Spinal cord (tissue), 10 donors: Measurements from ENCODE around the gene UTP3. TPM values are rescaled to one million over a fixed set of nuclear protein-coding genes. Genes with fewer than 3 reads are reported as not detected.
"Not testable (repeated sequence)": the region's sequence is repeated elsewhere in the genome, so short reads cannot be mapped to it uniquely, and the experiment has no call there.

Experiments used
- DNase-seq, 6 donors: peaks; one replicate each; pipeline versions ENCODE4 v3.0.0 to v3.0.0-alpha.2; 2013 to 2015; ENCODE audit warnings: low spot score in 6 of 6, low read depth in 4 of 6
- H3K27ac ChIP-seq: one replicate; pipeline ENCODE4 v1.5.1; 2013; ENCODE audit warnings: low read depth, low read length, control low read depth
- H3K27me3 ChIP-seq: one replicate; pipeline ENCODE4 v1.6.1; 2013; ENCODE audit warnings: low read length; ENCODE audit not compliant: control insufficient read depth, insufficient read depth
- H3K36me3 ChIP-seq: one replicate; pipeline ENCODE4 v1.6.1; 2013; ENCODE audit warnings: low read length; ENCODE audit not compliant: control insufficient read depth, insufficient read depth
- H3K4me1 ChIP-seq: one replicate; pipeline ENCODE4 v1.6.1; 2013; ENCODE audit warnings: low read length; ENCODE audit not compliant: control insufficient read depth, insufficient read depth
- H3K4me3 ChIP-seq: one replicate; pipeline ENCODE4 v1.5.1; 2013; ENCODE audit warnings: low read depth, low read length, control low read depth
- H3K9me3 ChIP-seq: one replicate; pipeline ENCODE4 v1.6.1; 2013; ENCODE audit warnings: low read length; ENCODE audit not compliant: control insufficient read depth, insufficient read depth
- WGBS: methylation state at CpG from one replicate; pipeline ENCODE4 v1.1.5; 2013; ENCODE audit warnings: missing lambda C conversion rate; ENCODE audit not compliant: insufficient coverage; 5-methylcytosine and 5-hydroxymethylcytosine counted together
- polyA plus RNA-seq, 2 donors: library from polyadenylated mRNA; unstranded; fragments of 120-200 nt; gene quantifications; one replicate each; pipeline ENCODE4 v1.2.1, GENCODE V29; 2013; ENCODE audit not compliant: insufficient read length in 2 of 2
- total RNA-seq, 2 donors: library from RNA; depleted of rRNA in 1 of 2; stranded (reverse); fragments of 120-200 nt in 1 of 2; fragments of >200 nt in 1 of 2; gene quantifications; one replicate each; pipeline versions ENCODE4 v1.2.3 to v1.2.4, GENCODE V29; 2013 to 2014
- donor health status: healthy.

Gene UTP3
- total and polyA plus RNA-seq, 4 donors, result 16.4 to 28.3 (median 20.3) TPM

DNA sequence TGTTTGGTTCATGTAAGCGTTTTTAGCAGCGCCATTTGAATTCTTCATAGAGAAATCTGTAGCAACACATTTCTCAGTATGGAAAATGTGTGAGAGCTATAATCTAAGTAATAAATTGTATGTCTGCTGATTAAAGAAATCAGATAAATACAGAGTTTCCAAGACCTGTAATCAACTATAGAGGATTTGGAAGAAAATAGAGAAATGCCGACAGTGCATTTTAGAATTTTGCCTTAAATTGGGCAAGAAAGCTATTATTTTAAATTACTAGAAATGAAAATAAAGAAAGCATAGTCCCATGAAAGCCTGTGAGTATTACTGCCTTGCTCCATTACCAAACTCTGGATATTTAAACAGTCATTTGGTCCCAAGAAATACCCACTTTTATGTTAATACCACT, 36.1 kb downstream of the UTP3 start:
- H3K4me3 ChIP-seq, result no peak overlapping the region
- H3K27ac ChIP-seq, result no peak overlapping the region
- no peaks in the 10 kb centered on the region for H3K27me3 ChIP-seq
- peaks cover 6% of the 10 kb centered on the region for H3K4me1 ChIP-seq
- no peaks in the 10 kb centered on the region for H3K9me3 ChIP-seq
- no peak for DNase-seq
- peaks cover 3% of the 10 kb centered on the region for H3K36me3 ChIP-seq
- WGBS, result no CpG with 5 or more reads among the region's 3 CpGs

DNA sequence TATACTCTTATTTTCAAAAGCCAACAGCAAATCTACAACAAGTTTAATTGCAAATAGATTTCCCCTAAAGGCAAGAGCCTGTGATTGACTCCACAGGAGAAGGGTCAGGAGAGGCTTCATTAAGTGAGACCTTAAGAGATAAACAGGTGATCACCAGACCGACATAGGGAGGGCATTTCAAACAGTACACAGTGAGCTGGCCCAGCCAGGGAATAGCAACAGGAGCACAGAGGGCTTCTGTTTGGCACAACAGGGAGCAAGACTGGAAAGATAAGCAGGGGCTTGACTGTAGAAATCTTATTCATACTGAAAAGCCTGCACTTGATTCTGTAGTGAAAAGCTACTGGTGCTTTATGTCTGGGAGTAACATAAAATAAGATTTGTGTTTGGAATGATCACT, 37.3 kb downstream of the UTP3 start:
- Histone ChIP-seq H3K4me3 (no peak overlapping the region), H3K27me3 (no peaks in the 10 kb centered on the region), H3K4me1 (peaks cover 6% of the 10 kb centered on the region), H3K27ac (no peak overlapping the region), H3K9me3 (no peaks in the 10 kb centered on the region), H3K36me3 (peaks cover 7% of the 10 kb centered on the region)
- DNase-seq, result peak in 2 of 6 donors; percentile 38 to 40
- 17% methylated on average over 1 of the region's 1 CpG for whole genome bisulfite sequencing

DNA sequence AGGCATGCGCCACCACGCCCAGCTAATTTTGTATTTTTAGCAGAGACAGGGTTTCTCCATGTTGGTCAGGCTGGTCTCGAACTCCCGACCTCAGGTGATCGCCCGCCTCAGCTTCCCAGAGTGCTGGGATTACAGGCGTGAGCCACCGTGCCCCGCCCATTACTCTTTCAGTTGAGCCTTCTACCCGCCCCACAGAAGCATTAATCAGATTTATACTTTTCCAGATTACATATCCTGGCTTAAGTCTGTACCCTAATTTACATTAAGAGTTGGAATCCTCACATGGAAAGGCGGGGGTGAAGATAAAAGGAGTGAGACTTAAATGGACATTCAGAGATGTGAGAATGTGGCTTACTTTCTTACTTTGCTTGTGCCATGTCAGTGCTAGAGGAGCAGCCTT, 38.2 kb downstream of the UTP3 start:
- DNase-seq, H3K4me1 ChIP-seq, H3K36me3 ChIP-seq, H3K27me3 ChIP-seq, H3K27ac ChIP-seq, H3K4me3 ChIP-seq, H3K9me3 ChIP-seq: not testable (repeated sequence)
- WGBS, result 98% methylated on average over 6 of the region's 11 CpGs

DNA sequence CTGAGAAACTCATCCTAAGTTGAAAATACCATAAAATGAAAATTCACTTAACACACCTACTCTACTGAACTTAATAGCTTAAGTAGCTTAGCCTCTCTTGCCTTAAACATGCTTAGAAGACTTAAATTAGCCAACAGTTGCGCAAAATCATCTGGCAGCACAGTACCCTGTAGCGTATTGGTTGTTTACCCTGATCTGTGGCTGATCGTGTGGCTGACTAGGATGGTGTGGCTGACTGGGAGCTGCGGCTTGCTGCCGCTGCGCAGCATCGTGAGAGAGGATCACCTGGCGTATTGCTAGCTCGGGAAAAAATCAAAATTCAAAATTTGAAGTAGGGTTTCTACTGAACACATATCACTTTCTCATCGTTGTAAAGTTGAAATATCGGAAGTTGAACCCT, 39.8 kb downstream of the UTP3 start:
- Histone ChIP-seq H3K4me1 (peaks cover 6% of the 10 kb centered on the region), H3K27ac (no peak overlapping the region)

DNA sequence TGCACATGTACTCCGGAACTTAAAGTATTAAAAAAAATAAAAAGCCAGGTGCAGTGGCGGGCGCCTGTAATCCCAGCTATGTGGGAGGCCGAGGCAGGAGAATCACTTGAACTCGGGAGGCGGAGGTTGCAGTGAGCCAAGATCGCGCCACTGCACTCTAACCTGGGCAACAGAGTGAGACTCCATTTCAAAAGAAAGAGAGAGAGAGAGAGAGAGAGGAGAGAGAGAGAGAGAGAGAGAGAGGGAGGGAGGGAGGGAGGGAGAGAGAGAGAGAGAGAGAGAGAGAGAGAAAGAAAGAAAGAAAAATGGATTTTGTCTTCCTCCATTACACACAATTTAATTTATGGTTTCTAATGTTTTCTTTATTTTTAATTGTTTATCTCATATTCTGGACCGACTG, 44.5 kb downstream of the UTP3 start:
- H3K4me3 ChIP-seq, H3K27me3 ChIP-seq, H3K27ac ChIP-seq, H3K4me1 ChIP-seq, DNase-seq, H3K36me3 ChIP-seq, H3K9me3 ChIP-seq: not testable (repeated sequence)
- WGBS, result no CpG with 5 or more reads among the region's 9 CpGs

More for the DNA sequence above, 39.8 kb downstream of the UTP3 start:
- Histone ChIP-seq H3K9me3 (no peaks in the 10 kb centered on the region), H3K4me3 (no peak overlapping the region), H3K36me3 (peaks cover 7% of the 10 kb centered on the region), H3K27me3 (no peaks in the 10 kb centered on the region)
- WGBS, result 100% methylated on average over 3 of the region's 11 CpGs
- no peak for DNase-seq

DNA sequence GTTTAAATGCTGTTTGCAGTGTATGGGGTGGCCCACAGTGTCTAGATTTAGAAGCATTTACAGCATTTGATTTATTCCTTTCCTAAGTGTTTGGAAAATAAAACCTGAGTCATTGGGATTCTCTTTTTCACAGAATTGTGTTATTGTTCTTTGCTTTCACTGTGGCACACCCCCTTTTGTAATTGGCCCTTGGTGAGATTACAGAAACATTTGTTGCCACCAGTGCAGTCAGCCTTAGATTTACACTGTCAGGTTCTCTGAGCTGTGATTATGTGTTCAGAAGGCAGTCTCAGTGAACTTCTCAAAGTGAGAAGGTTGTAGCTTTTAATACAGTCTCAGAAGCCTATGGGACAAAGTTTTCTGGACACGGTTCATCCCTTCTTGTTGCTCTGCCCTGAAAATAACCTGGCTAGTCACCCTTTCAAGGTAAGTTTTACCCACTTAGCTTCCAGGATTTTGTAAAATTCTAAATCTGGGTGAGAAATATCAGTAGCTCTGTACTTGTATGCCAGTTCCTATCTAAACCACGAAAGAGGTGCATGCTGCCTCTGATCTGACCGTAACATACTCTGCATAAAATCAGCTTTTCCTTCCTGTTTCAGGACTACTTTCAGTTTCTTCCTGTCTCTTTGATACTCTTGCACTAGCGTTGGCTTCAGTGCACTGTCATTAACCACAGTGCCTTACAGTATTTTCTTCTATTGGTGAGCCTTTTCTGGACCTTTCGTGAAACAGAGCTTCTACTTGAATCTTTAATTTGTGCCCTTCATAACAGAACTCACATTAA, 46.0 kb downstream of the UTP3 start:
- Histone ChIP-seq H3K27ac (peak overlapping the region; percentile 37), H3K27me3 (no peaks in the 10 kb centered on the region), H3K4me3 (peak overlapping the region; percentile 7), H3K9me3 (no peaks in the 10 kb centered on the region), H3K36me3 (peaks cover 4% of the 10 kb centered on the region), H3K4me1 (no peaks in the 10 kb centered on the region)
- peak in 1 of 6 donors; percentile 22 for DNase-seq
- 26% methylated on average over 4 of the region's 5 CpGs for WGBS

DNA sequence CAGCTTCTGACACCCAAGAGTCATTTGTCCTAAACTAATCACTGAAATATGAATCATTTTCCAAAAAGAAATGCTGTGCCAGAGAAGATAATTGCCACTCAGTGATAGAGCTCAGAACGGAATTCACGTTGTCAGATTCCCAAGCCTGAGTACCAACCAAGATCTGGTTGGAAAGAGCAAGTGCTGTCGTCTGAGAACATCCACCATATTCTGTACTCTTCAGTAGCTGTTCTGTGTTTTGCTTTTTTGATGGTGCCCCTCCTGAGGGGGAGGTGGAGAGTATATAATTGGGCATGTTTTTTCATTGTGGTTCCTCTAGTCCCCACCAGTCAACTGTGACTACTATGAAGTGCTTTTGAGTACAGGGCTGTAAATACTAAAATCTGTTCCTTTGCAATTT, 46.6 kb downstream of the UTP3 start:
- Histone ChIP-seq H3K9me3 (no peaks in the 10 kb centered on the region), H3K27ac (peak overlapping the region; percentile 34), H3K36me3 (peaks cover 1% of the 10 kb centered on the region), H3K4me3 (peak overlapping the region; percentile 7), H3K27me3 (no peaks in the 10 kb centered on the region), H3K4me1 (no peaks in the 10 kb centered on the region)
- 27% methylated on average over 2 of the region's 3 CpGs for WGBS
- no peak for DNase-seq

DNA sequence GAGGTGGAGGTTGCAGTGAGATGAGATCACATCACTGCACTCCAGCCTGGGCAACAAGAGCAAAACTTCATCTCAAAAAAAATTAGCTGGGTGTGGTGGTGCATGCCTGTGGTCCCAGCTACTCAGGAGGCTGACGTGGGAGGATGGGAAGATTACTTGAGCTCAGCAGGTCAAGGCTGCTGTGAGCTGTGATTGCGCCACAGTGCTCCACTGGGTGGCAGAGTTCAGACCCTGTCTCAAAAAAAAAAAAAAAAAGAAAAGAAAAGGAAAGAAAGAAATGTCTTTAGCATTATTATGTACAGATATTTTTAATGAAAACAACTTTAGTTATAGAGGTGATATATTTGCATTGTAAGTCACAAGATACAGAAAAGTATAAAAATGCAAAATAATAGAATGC, 47.6 kb downstream of the UTP3 start:
- H3K27me3 ChIP-seq, H3K36me3 ChIP-seq, H3K27ac ChIP-seq, H3K9me3 ChIP-seq, H3K4me3 ChIP-seq, H3K4me1 ChIP-seq: not testable (repeated sequence)
- DNase-seq, result peak in 1 of 6 donors; percentile 9
- 67% methylated on average over 1 of the region's 2 CpGs for WGBS

DNA sequence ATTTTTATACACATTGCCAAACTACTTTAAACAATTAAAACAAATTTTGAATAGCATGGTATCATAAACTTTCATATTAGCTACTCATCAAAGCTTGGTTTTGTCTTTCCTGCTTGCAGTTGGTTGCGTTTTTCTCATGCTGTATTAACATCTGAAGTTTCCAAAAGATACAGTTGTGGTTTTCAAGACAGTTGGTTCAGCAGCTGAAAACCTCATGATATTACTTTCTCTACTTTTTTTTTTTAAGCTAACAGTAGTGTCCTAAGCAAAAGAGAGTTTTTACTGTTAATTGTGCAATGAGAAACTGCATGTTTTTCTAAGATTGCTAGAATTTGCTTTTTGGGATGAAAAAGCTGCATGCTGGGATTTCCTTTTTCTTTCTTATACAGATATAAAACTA, 48.7 kb downstream of the UTP3 start:
- Histone ChIP-seq H3K4me3 (no peak overlapping the region), H3K4me1 (no peaks in the 10 kb centered on the region), H3K27me3 (no peaks in the 10 kb centered on the region), H3K27ac (no peak overlapping the region), H3K36me3 (no peaks in the 10 kb centered on the region), H3K9me3 (no peaks in the 10 kb centered on the region)
- DNase-seq, result no peak
- no CpG with 5 or more reads among the region's 1 CpG for WGBS

DNA sequence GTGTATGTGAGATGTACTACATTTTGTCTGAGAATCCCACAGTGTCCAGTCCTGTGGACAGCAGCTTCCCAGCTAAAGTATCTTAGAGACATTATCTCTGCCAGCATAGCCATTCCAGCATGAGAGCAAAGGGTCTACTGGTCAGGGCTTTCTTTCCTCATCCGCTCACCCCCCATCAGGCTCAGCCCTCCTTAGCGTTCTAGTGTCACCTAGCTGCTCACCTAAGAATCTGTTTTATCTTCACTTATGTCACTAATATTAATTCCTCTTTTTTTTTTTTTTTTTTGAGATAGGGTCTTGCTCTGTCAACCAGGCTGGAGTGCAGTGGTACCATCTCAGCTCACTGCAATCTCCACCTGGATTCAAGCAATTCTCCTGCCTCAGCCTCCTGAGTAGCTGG, 49.1 kb downstream of the UTP3 start:
- Histone ChIP-seq H3K4me1 (no peaks in the 10 kb centered on the region), H3K27ac (no peak overlapping the region), H3K4me3 (no peak overlapping the region), H3K9me3 (no peaks in the 10 kb centered on the region), H3K27me3 (no peaks in the 10 kb centered on the region), H3K36me3 (no peaks in the 10 kb centered on the region)
- 100% methylated on average over 1 of the region's 2 CpGs for WGBS
- no peak for DNase-seq
